Vagina (tissue), 2 donors: ENCODE results near the gene FRYL. TPM values are rescaled to one million over a fixed set of nuclear protein-coding genes. Genes with fewer than 3 reads are reported as not detected.
A peak's percentile ranks its signal among the peaks of the same experiment; 100 is the strongest.

Source experiments
- DNase-seq, 2 donors: peaks; one replicate each; pipeline ENCODE4 v3.0.0-alpha.2; 2017; ENCODE audit errors: extremely low spot score in 2 of 2
- H3K27ac ChIP-seq: fragments of 200-600 bp; sonication (generic); one replicate; pipeline ENCODE4 v1.5.1; 2019
- H3K27me3 ChIP-seq: fragments of 200-600 bp; sonication (generic); one replicate; pipeline ENCODE4 v1.5.1; 2019
- H3K36me3 ChIP-seq, 2 donors: fragments of 200-600 bp; sonication (generic); one replicate each; pipeline ENCODE4 v1.5.1; 2017 to 2019
- H3K4me1 ChIP-seq: fragments of 200-600 bp; sonication (generic); one replicate; pipeline ENCODE4 v1.5.1; 2019
- H3K4me3 ChIP-seq, 2 donors: fragments of 200-600 bp; sonication (generic); 1 replicate in 1 of 2; 2 replicates in 1 of 2; pipeline ENCODE4 v1.5.1; 2016 to 2019
- H3K9me3 ChIP-seq: fragments of 200-600 bp; sonication (generic); one replicate; pipeline ENCODE4 v1.5.1; 2019
- POLR2A ChIP-seq, 2 donors: fragments of 450-650 bp; IDR thresholded peaks; one replicate each; pipeline ENCODE4 v1.6.1; 2017; ENCODE audit warnings: antibody characterized with exemption in 2 of 2, mild to moderate bottlenecking in 2 of 2, moderate library complexity in 2 of 2
- POLR2AphosphoS5 ChIP-seq, 2 donors: sonication (generic); formaldehyde crosslinking; IDR thresholded peaks; one replicate each; pipeline ENCODE4 v1.9.0; 2017; ENCODE audit warnings: antibody characterized with exemption in 2 of 2, mild to moderate bottlenecking in 2 of 2, low read depth in 1 of 2; ENCODE audit not compliant: insufficient read depth in 1 of 2
- intact Hi-C: fragments of 100-400 bp; cut with DNase I; formaldehyde crosslinking; loops from one replicate; pipeline ENCODE4 v1.15.1; 2023
- total RNA-seq: library from RNA; depleted of rRNA; stranded (reverse); fragments of >200 nt; gene quantifications from one replicate; pipeline ENCODE4 v1.2.3, GENCODE V29; 2016
- TF ChIP-seq, protein P1 (sequence below), 3 experiments: fragments of 450-650 bp in 2 of 3; fragments of 200-600 bp in 1 of 3; sonication (generic) in 1 of 3; IDR thresholded peaks; one replicate each; pipeline ENCODE4 v1.5.1; 2017 to 2019; ENCODE audit warnings: antibody characterized with exemption in 3 of 3, mild to moderate bottlenecking in 2 of 3, moderate library complexity in 2 of 3

The FRYL gene
- total RNA-seq, 1 donor from 2014 or later: 51.8 TPM

DNA sequence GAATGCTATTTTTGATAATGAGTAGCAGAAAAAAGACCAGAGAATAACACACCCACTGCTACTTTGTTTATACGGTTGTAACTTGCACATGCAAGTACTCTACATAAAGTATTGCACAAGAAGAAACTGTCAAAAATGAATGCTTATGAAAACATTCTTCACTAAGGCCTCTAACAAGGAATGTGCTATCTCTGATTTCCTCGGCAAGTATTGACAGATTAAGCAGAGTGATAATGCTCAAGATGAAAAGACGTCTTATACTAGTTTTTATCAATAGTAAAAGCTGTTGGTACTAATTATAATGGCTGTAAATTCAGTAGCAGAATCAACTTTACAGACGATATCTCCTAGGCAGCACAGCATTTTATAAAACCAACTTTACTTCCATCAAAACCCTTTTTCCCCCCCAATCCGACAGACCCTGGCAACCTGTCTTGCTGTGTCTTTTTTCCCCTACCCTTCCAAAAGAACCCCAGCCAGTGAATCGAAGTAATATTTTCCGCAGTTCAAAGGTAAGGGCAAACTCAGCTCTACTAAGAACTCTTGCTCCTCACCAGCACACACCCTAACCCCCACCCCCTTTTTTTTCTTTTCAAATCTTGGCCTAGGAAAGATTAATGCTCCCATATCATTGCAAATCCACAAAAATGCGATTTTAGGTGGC, 1.5 kb downstream of the FRYL start:
- H3K27ac ChIP-seq: peak overlapping the region; percentile 99
- peak overlapping the region; percentile 84 to 98 for H3K4me3 ChIP-seq
- intact Hi-C loops: no loop called here
- TF ChIP-seq POLR2A (IDR thresholded peaks at IDR 0.05) (no peak), POLR2AphosphoS5 (IDR thresholded peaks at IDR 0.05; ENCODE audit: insufficient read depth in 1 of 2, low read depth in 1 of 2) (peak in 1 of 2 donors; percentile 44)
- TF ChIP-seq, protein P1, sequence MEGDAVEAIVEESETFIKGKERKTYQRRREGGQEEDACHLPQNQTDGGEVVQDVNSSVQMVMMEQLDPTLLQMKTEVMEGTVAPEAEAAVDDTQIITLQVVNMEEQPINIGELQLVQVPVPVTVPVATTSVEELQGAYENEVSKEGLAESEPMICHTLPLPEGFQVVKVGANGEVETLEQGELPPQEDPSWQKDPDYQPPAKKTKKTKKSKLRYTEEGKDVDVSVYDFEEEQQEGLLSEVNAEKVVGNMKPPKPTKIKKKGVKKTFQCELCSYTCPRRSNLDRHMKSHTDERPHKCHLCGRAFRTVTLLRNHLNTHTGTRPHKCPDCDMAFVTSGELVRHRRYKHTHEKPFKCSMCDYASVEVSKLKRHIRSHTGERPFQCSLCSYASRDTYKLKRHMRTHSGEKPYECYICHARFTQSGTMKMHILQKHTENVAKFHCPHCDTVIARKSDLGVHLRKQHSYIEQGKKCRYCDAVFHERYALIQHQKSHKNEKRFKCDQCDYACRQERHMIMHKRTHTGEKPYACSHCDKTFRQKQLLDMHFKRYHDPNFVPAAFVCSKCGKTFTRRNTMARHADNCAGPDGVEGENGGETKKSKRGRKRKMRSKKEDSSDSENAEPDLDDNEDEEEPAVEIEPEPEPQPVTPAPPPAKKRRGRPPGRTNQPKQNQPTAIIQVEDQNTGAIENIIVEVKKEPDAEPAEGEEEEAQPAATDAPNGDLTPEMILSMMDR (IDR thresholded peaks at IDR 0.05): no peak
- no peaks in the 10 kb centered on the region for H3K9me3 ChIP-seq
- DNase-seq: no peak
- peaks cover 49% of the 10 kb centered on the region for H3K4me1 ChIP-seq
- no peaks in the 10 kb centered on the region for H3K27me3 ChIP-seq
- no peaks in the 10 kb centered on the region for H3K36me3 ChIP-seq

DNA sequence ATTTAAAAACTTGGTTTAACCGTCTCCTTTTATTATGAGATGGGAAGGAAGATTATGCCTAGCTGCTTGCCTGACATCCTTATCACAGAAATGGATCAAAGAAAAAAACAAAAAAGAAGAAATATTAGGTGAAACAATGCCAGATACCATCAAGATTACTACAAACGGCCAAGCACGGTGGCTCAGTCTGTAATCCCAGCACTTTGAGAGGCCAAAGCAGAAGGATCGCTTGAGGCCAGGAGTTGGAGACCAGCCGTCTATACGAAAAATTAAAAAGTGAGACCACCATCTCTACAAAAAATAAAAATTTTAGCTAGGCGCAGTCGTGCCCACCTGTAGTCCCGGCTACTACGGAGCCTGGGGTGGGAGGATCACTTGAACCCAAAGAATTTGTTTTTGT, 2.3 kb downstream of the FRYL start:
- Histone ChIP-seq H3K27me3 (no peaks in the 10 kb centered on the region), H3K36me3 (no peaks in the 10 kb centered on the region), H3K4me3 (peak overlapping the region in 1 of 2 donors; percentile 98), H3K27ac (peak overlapping the region; percentile 99), H3K9me3 (no peaks in the 10 kb centered on the region), H3K4me1 (peaks cover 57% of the 10 kb centered on the region)
- no peak for DNase-seq
- TF ChIP-seq POLR2AphosphoS5 (IDR thresholded peaks at IDR 0.05; ENCODE audit: insufficient read depth in 1 of 2, low read depth in 1 of 2) (no peak), POLR2A (IDR thresholded peaks at IDR 0.05) (no peak)
- TF ChIP-seq, protein P1 (IDR thresholded peaks at IDR 0.05): no peak
- intact Hi-C loops: no loop called here

DNA sequence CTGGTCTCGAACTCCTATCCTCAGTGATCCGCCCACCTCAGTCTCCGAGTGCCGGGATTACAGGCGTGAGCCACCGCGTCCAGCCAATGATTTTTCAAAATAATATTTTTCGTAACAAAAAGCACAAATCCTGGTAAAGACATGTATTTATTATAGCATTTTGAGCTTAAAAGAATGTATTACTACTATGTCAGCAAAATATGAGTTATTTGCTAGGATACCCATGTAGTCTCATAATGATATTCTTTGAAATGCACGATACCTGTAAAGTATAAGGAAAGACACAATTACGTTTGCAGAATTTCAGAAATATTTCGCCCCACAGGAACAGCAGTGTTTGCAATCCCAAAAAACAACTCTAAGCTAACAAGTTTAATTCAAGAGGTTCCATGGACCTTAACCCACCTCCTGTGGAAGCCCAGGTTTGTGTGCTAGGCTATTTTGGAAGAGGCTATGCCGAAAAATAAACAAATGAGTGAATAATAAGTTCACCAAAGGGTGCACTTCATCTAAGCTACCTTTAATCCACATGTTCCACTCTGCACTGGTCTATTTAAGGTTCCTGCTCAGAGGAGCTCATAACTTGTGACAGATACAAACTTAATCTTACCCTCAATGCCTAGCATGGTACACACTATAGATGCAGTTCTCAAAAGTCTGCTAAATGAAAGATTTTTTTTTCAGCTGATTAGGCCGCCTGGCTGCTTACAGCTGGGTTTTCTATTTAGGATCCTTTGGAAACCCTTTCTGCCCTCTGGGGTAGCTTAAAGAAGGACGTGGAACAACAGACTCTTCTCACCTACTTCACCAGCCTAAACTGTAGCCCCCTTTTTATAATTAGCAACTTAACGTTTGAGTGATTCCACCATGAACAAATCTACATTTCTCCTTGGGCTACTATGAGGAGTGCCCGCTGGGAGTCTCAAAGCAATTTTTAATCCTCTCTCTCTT, 5.0 kb downstream of the FRYL start:
- no peak for DNase-seq
- H3K36me3 ChIP-seq: no peaks in the 10 kb centered on the region
- peaks cover 72% of the 10 kb centered on the region for H3K4me1 ChIP-seq
- no peak overlapping the region for H3K4me3 ChIP-seq
- no peak overlapping the region for H3K27ac ChIP-seq
- intact Hi-C loops: no loop called here
- TF ChIP-seq POLR2A (IDR thresholded peaks at IDR 0.05): no peak
- TF ChIP-seq, protein P1 (IDR thresholded peaks at IDR 0.05): no peak
- TF ChIP-seq POLR2AphosphoS5 (IDR thresholded peaks at IDR 0.05; ENCODE audit: insufficient read depth in 1 of 2, low read depth in 1 of 2): no peak
- H3K9me3 ChIP-seq: no peaks in the 10 kb centered on the region
- H3K27me3 ChIP-seq: no peaks in the 10 kb centered on the region

DNA sequence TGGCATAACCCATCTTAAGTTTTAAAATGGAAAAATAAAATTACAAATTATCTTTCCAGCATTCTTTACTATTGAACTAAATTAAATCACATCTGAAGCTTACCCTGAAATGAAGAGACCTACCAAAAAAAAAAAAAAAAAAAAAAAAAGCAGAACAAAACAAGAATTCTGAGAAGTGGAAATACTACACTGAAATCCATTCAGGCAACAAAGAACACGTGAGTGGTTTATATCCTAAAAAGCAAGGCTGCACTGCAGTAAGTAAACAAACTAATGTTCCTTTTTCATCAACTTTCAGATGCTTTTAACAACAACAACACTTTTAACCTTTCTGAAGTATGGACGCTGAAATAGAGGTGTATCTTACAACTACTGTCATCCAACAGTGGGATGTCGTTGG, 7.5 kb downstream of the FRYL start:
- Histone ChIP-seq H3K36me3 (no peaks in the 10 kb centered on the region), H3K27ac (no peak overlapping the region), H3K4me3 (no peak overlapping the region), H3K4me1 (peaks cover 76% of the 10 kb centered on the region), H3K27me3 (no peaks in the 10 kb centered on the region), H3K9me3 (no peaks in the 10 kb centered on the region)
- intact Hi-C loops: loop anchor here (2.0 kb wide), 1 partner anchor 58 kb away; the partner anchor contains the start of gene OCIAD1
- no peak for DNase-seq
- no peak for TF ChIP-seq POLR2AphosphoS5 (IDR thresholded peaks at IDR 0.05; ENCODE audit: insufficient read depth in 1 of 2, low read depth in 1 of 2)
- TF ChIP-seq POLR2A (IDR thresholded peaks at IDR 0.05): no peak
- TF ChIP-seq, protein P1 (IDR thresholded peaks at IDR 0.05): no peak
